GM12878 (cell line): ENCODE results near the gene CSNK1G1. TPM values are rescaled to one million over a fixed set of nuclear protein-coding genes. Genes with fewer than 3 reads are reported as not detected.
"Not testable (repeated sequence)": the region's sequence is repeated elsewhere in the genome, so short reads cannot be mapped to it uniquely, and the experiment has no call there.

ENCODE experiments used
- ATAC-seq: fragments of 200-7000 bp; cut with Tn5 transposase; 3 replicates; pipeline ENCODE4 v1.9.1; 2020; ENCODE audit warnings: mild to moderate bottlenecking, moderate library complexity
- BruUV-seq: library from RNA; stranded (reverse); fragments of 400-500 nt; replicated peaks from 2 replicates; lab custom pipeline; 2021; lab: Mats Ljungman, UMichigan
- CTCF ChIA-PET: fragments of 300-600 bp; sonication (Branson Sonifier 250); formaldehyde crosslinking; extraction: SDS; loops from one replicate; lab custom pipeline; 2021; ENCODE audit warnings: inconsistent platforms; lab: Yijun Ruan, JAX
- POLR2A ChIA-PET: fragments of 350-600 bp; formaldehyde crosslinking; extraction: SDS; loops from one replicate; lab custom pipeline; 2021; ENCODE audit warnings: inconsistent platforms; lab: Charles Lee
- RAD21 ChIA-PET: fragments of 300-600 bp; sonication (Branson Sonifier 250); formaldehyde crosslinking; loops from one replicate; lab custom pipeline; 2023; ENCODE audit warnings: antibody characterized with exemption; ENCODE audit not compliant: unreplicated experiment; lab: Charles Lee
- SMC1A ChIA-PET: fragments of 300-600 bp; sonication (Branson Sonifier 250); formaldehyde crosslinking; loops from one replicate; lab custom pipeline; 2023; ENCODE audit not compliant: unreplicated experiment, uncharacterized antibody; lab: Charles Lee
- DNase-seq: peaks from one replicate; pipeline ENCODE4 v3.0.0-alpha.2; 2011; ENCODE audit warnings: low read depth, low spot score
- FAIRE-seq: peaks from 3 replicates; lab custom pipeline; 2011; peaks lifted over from hg19 to GRCh38; lab: Jason Lieb, UNC
- H2AFZ ChIP-seq: 2 replicates; pipeline ENCODE4 v1.6.0; 2011; ENCODE audit warnings: low read depth, low read length, control low read depth; ENCODE audit not compliant: control insufficient read depth
- H3K27ac ChIP-seq: 2 replicates; pipeline ENCODE4 v1.5.1; 2011; ENCODE audit warnings: control low read depth; ENCODE audit not compliant: control insufficient read depth, insufficient read depth
- H3K27me3 ChIP-seq, 2 experiments: replicated peaks in 1 of 2; 2 replicates each; pipeline versions ENCODE4 v1.6.0 to v1.6.1; 2011; ENCODE audit warnings: low read length in 1 of 2; ENCODE audit not compliant: control insufficient read depth in 2 of 2, insufficient read depth in 2 of 2
- H3K36me3 ChIP-seq, 2 experiments: 2 replicates each; pipeline ENCODE4 v1.5.1; 2011; ENCODE audit warnings: low read length in 1 of 2; ENCODE audit not compliant: control insufficient read depth in 2 of 2, insufficient read depth in 2 of 2
- H3K4me1 ChIP-seq: 2 replicates; pipeline ENCODE4 v1.6.1; 2011; ENCODE audit warnings: mild to moderate bottlenecking, low read length, moderate library complexity, mixed read lengths; ENCODE audit not compliant: control insufficient read depth, insufficient read depth
- H3K4me2 ChIP-seq: 2 replicates; pipeline ENCODE4 v1.6.0; 2011; ENCODE audit warnings: control low read depth; ENCODE audit not compliant: control insufficient read depth, insufficient read depth
- H3K4me3 ChIP-seq: fragments of 200-600 bp; sonication (generic); 2 replicates; pipeline ENCODE4 v1.5.1; 2016
- H3K79me2 ChIP-seq: 2 replicates; pipeline ENCODE4 v1.6.0; 2011; ENCODE audit warnings: low read length; ENCODE audit not compliant: control insufficient read depth, insufficient read depth
- H3K9ac ChIP-seq: 2 replicates; pipeline ENCODE4 v1.8.0; 2011; ENCODE audit warnings: low read length, control low read depth, mixed read lengths; ENCODE audit not compliant: control insufficient read depth, insufficient read depth
- H3K9me3 ChIP-seq: replicated peaks from 3 replicates; pipeline ENCODE4 v1.5.1; 2011; ENCODE audit warnings: mild to moderate bottlenecking, low read length; ENCODE audit not compliant: control insufficient read depth, insufficient read depth
- H4K20me1 ChIP-seq: 2 replicates; pipeline ENCODE4 v1.6.0; 2011; ENCODE audit not compliant: control insufficient read depth, insufficient read depth
- BRCA1 ChIP-seq: IDR thresholded peaks from 2 replicates; pipeline ENCODE4 v1.6.1; 2011; ENCODE audit warnings: low read depth, low read length, improper control_type of control experiment
- WGBS: methylation state at CpG from one replicate; pipeline ENCODE4 v1.1.6; 2016; ENCODE audit warnings: low lambda C conversion rate; ENCODE audit not compliant: insufficient replicate concordance, insufficient coverage; ENCODE audit errors: missing lambda C conversion rate; 5-methylcytosine and 5-hydroxymethylcytosine counted together
- in situ Hi-C: fragments of 300-500 bp; cut with MboI; formaldehyde crosslinking; loops from 9 replicates; pipeline ENCODE4 v1.14.3; 2018; ENCODE audit warnings: mixed read lengths
- intact Hi-C: fragments of 100-400 bp; cut with micrococcal nuclease; formaldehyde crosslinking; loops from one replicate; pipeline ENCODE4 v1.14.2; 2022; ENCODE audit not compliant: unreplicated experiment
- polyA plus RNA-seq, 11 experiments: library from polyadenylated mRNA; depleted of rRNA in 4 of 11; unstranded in 6 of 11; stranded (reverse) in 5 of 11; fragments of >200 nt; fragmentation: Nextera tagmentation in 4 of 11; fragmentation: Illumina TruSeq in 1 of 11; extraction: Ambion mirVana in 4 of 11; extraction: Trizol in 1 of 11; gene quantifications; 1 replicate in 1 of 11; 2 replicates in 10 of 11; pipeline versions ENCODE4 v1.2.1 to v1.2.3, GENCODE V29; 2011 to 2016; ENCODE audit warnings: inconsistent platforms in 2 of 11, missing spikeins in 2 of 11, low read depth in 1 of 11
- total RNA-seq, 4 experiments: library from RNA; depleted of rRNA in 3 of 4; stranded (reverse); fragments of >200 nt in 3 of 4; fragmentation: Illumina TruSeq in 1 of 4; extraction: Trizol in 1 of 4; gene quantifications; 2 replicates each; pipeline versions ENCODE4 v1.2.1 to v1.2.3, GENCODE V29; 2013 to 2021
- TF ChIP-seq, protein P1 (sequence below): fragments of 150-350 bp; IDR thresholded peaks from 2 replicates; pipeline ENCODE4 v1.6.1; 2014; ENCODE audit warnings: mild to moderate bottlenecking, low read depth, low read length

The CSNK1G1 gene
- total and polyA plus RNA-seq, 10 of the 15 experiments (the other 5 are each of a cell fraction or from before 2014, with no cell fraction given): 6.1 to 23.4 (median 15.3) TPM

DNA sequence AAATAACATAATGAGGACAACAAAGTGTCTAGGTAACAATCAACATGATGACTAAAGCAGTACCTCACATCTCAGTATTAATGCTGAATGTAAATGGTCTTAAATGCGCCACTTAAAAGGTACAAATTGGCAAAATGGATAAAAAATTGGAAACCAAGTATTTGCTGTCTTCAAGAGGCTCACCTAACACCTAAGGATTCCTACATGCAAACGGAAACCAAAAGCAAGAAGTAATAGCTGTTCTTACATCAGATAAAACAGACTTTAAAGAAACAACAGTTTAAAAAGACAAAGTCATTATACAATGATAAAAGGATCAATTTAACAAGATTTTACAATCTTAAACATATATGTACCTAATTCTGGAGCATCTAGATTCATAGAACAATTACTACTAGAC lies 22.5 kb downstream of the CSNK1G1 start (continued):
- TF ChIP-seq, protein P1, sequence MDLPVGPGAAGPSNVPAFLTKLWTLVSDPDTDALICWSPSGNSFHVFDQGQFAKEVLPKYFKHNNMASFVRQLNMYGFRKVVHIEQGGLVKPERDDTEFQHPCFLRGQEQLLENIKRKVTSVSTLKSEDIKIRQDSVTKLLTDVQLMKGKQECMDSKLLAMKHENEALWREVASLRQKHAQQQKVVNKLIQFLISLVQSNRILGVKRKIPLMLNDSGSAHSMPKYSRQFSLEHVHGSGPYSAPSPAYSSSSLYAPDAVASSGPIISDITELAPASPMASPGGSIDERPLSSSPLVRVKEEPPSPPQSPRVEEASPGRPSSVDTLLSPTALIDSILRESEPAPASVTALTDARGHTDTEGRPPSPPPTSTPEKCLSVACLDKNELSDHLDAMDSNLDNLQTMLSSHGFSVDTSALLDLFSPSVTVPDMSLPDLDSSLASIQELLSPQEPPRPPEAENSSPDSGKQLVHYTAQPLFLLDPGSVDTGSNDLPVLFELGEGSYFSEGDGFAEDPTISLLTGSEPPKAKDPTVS: no peak
- TF ChIP-seq BRCA1: no peak

DNA sequence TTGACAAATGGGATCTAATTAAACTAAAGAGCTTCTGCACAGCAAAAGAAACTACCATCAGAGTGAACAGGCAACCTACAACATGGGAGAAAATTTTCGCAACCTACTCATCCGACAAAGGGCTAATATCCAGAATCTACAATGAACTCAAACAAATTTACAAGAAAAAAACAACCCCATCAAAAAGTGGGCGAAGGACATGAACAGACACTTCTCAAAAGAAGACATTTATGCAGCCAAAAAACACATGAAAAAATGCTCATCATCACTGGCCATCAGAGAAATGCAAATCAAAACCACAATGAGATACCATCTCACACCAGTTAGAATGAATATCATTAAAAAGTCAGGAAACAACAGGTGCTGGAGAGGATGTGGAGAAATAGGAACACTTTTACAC lies 24.3 kb downstream of the CSNK1G1 start:
- H3K4me3 ChIP-seq, H3K79me2 ChIP-seq, CTCF ChIA-PET, intact Hi-C loops, H3K9ac ChIP-seq, RAD21 ChIA-PET, H3K27ac ChIP-seq, H3K27me3 ChIP-seq, in situ Hi-C loops, ATAC-seq, POLR2A ChIA-PET, BruUV-seq, SMC1A ChIA-PET, H3K36me3 ChIP-seq, H3K4me2 ChIP-seq, H3K4me1 ChIP-seq, H4K20me1 ChIP-seq, DNase-seq, H2AFZ ChIP-seq, FAIRE-seq, H3K9me3 ChIP-seq: not testable (repeated sequence)
- WGBS: 19% methylated on average over 2 of the region's 3 CpGs

DNA sequence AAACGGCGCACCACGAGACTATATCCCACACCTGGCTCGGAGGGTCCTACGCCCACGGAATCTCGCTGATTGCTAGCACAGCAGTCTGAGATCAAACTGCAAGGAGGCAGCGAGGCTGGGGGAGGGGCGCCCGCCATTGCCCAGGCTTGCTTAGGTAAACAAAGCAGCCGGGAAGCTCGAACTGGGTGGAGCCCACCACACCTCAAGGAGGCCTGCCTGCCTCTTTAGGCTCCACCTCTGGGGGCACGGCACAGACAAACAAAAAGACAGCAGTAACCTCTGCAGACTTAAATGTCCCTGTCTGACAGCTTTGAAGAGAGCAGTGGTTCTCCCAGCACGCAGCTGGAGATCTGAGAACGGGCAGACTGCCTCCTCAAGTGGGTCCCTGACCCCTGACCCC lies 29.0 kb downstream of the CSNK1G1 start:
- H3K4me3 ChIP-seq, POLR2A ChIA-PET, intact Hi-C loops, H3K9ac ChIP-seq, FAIRE-seq, SMC1A ChIA-PET, BruUV-seq, H3K9me3 ChIP-seq, DNase-seq, H3K4me2 ChIP-seq, RAD21 ChIA-PET, H2AFZ ChIP-seq, H3K4me1 ChIP-seq, in situ Hi-C loops, H3K27me3 ChIP-seq, H4K20me1 ChIP-seq, H3K36me3 ChIP-seq, ATAC-seq, H3K79me2 ChIP-seq, CTCF ChIA-PET, H3K27ac ChIP-seq: not testable (repeated sequence)
- 81% methylated on average over 7 of the region's 15 CpGs for WGBS

DNA sequence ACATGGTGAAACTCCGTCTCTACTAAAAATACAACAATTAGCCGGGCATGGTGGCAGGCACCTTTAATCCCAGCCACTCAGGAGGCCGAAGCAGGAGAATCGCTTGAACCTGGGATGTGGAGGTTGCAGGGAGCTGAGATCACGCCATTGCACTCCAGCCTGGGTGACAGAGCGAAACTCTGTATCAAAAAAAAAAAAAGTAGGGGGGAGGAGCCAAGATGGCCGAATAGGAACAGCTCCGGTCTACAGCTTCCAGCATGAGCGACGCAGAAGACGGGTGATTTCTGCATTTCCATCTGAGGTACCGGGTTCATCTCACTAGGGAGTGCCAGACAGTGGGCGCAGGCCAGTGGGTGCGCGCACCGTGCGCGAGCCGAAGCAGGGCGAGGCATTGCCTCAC lies 29.5 kb downstream of the CSNK1G1 start:
- H3K9me3 ChIP-seq, H3K9ac ChIP-seq, H2AFZ ChIP-seq, H3K4me1 ChIP-seq, SMC1A ChIA-PET, H3K4me2 ChIP-seq, FAIRE-seq, H3K36me3 ChIP-seq, H3K4me3 ChIP-seq, H3K27me3 ChIP-seq, BruUV-seq, POLR2A ChIA-PET, DNase-seq, H4K20me1 ChIP-seq, RAD21 ChIA-PET, ATAC-seq, H3K79me2 ChIP-seq, H3K27ac ChIP-seq, in situ Hi-C loops, intact Hi-C loops, CTCF ChIA-PET: not testable (repeated sequence)
- over 99% methylated on average over 6 of the region's 20 CpGs for WGBS
